ENCODE measurements around the gene HIRIP3.

HIRIP3 gene

GRCh38 chr16:29995911-29996765 lies 721 bp upstream of the HIRIP3 start, which contains the start of gene INO80E:
Gene INO80E, plus strand, starts transcription at chr16:29996241. Its CDS starts 70 bp downstream, at chr16:29996311.
- DNase-seq: peak; percentile 98

- DNase-seq: no peak
Measured at GRCh38 chr16:29994600-29995323, 655 bp downstream of the HIRIP3 start.

GRCh38 chr16:29993903-29994599 lies 1.4 kb downstream of the HIRIP3 start:
- DNase-seq: no peak

- DNase-seq: no peak
Measured at GRCh38 chr16:29993191-29993902, 2.1 kb downstream of the HIRIP3 start.

GRCh38 chr16:29992344-29992967 lies 3.0 kb downstream of the HIRIP3 start:
- DNase-seq: no peak

GRCh38 chr16:29991571-29991904 lies 3.9 kb downstream of the HIRIP3 start:
- DNase-seq: no peak

GRCh38 chr16:29990883-29991570 lies 4.4 kb downstream of the HIRIP3 start:
- DNase-seq: no peak

- no peak for DNase-seq
Measured at GRCh38 chr16:29990034-29990433, 5.4 kb downstream of the HIRIP3 start.

GRCh38 chr16:29989111-29989858 lies 6.1 kb downstream of the HIRIP3 start:
- no peak for DNase-seq

GRCh38 chr16:29988346-29989075 lies 6.9 kb downstream of the HIRIP3 start:
- DNase-seq: no peak

GRCh38 chr16:29987371-29988085 lies 7.9 kb downstream of the HIRIP3 start:
- no peak for DNase-seq

- DNase-seq: no peak
Measured at GRCh38 chr16:29986931-29987330, 8.5 kb downstream of the HIRIP3 start.

- no peak for DNase-seq
Measured at GRCh38 chr16:29986231-29986630, 9.2 kb downstream of the HIRIP3 start.

GRCh38 chr16:29985271-29985811 lies 10.1 kb downstream of the HIRIP3 start:
- DNase-seq: no peak

GRCh38 chr16:29984764-29985147 lies 10.7 kb downstream of the HIRIP3 start:
- no peak for DNase-seq

GRCh38 chr16:29984137-29984763 lies 11.2 kb downstream of the HIRIP3 start:
- DNase-seq: no peak

GRCh38 chr16:29983420-29984136 lies 11.8 kb downstream of the HIRIP3 start:
- DNase-seq: no peak
